ENCODE measurements around the gene CA10.

The CA10 gene

GRCh38 chr17:51992864-51993416, 165.6 kb downstream of the CA10 start:
- no peak overlapping the region for H2AFZ ChIP-seq (ENCODE audit: low read depth, low read length)
- DNase-seq = no peak
- H4K20me1 ChIP-seq (ENCODE audit: insufficient read depth, low read length) = no peaks in the 10 kb centered on the region
- no peaks in the 10 kb centered on the region for H3K79me2 ChIP-seq (ENCODE audit: insufficient read depth, low read length)
- H3K4me1 ChIP-seq (ENCODE audit: insufficient read depth, low read length) = no peaks in the 10 kb centered on the region
- TF ChIP-seq EZH2 (IDR thresholded peaks at IDR 0.05; ENCODE audit: borderline replicate concordance, low read depth, low read length, severe bottlenecking) = no peak
- no peak for TF ChIP-seq CTCF (IDR thresholded peaks at IDR 0.05; ENCODE audit: borderline replicate concordance, extremely low read depth, low read length, poor library complexity, severe bottlenecking)
- H3K36me3 ChIP-seq (ENCODE audit: insufficient read depth, low read length) = no peaks in the 10 kb centered on the region
- no peak overlapping the region for H3K9ac ChIP-seq (ENCODE audit: low read depth, low read length)
- H3K27me3 ChIP-seq (ENCODE audit: insufficient read depth, low read length, poor library complexity) = no peaks in the 10 kb centered on the region
- no peak overlapping the region for H3K27ac ChIP-seq (ENCODE audit: low read length)
- H3K4me3 ChIP-seq (ENCODE audit: low read depth in 1 of 2, low read length in 2 of 2) = no peak overlapping the region
- ATAC-seq (ENCODE audit: insufficient read depth, low read depth) = no peak
- H3K9me3 ChIP-seq (ENCODE audit: insufficient read depth, low read length, severe bottlenecking) = no peaks in the 10 kb centered on the region
- no peak overlapping the region for H3K4me2 ChIP-seq (ENCODE audit: insufficient read depth, low read length)

GRCh38 chr17:51971121-51971520, 187.4 kb downstream of the CA10 start:
- Histone ChIP-seq H3K9me3 (ENCODE audit: insufficient read depth, low read length, severe bottlenecking) (no peaks in the 10 kb centered on the region), H4K20me1 (ENCODE audit: insufficient read depth, low read length) (no peaks in the 10 kb centered on the region), H3K4me2 (ENCODE audit: insufficient read depth, low read length) (no peak overlapping the region), H2AFZ (ENCODE audit: low read depth, low read length) (no peak overlapping the region), H3K79me2 (ENCODE audit: insufficient read depth, low read length) (no peaks in the 10 kb centered on the region), H3K36me3 (ENCODE audit: insufficient read depth, low read length) (no peaks in the 10 kb centered on the region), H3K27ac (ENCODE audit: low read length) (no peak overlapping the region), H3K4me3 (ENCODE audit: low read depth in 1 of 2, low read length in 2 of 2) (no peak overlapping the region), H3K4me1 (ENCODE audit: insufficient read depth, low read length) (no peaks in the 10 kb centered on the region), H3K9ac (ENCODE audit: low read depth, low read length) (no peak overlapping the region), H3K27me3 (ENCODE audit: insufficient read depth, low read length, poor library complexity) (peaks cover 4% of the 10 kb centered on the region)
- ATAC-seq (ENCODE audit: insufficient read depth, low read depth) (no peak), DNase-seq (no peak)
- TF ChIP-seq EZH2 (IDR thresholded peaks at IDR 0.05; ENCODE audit: borderline replicate concordance, low read depth, low read length, severe bottlenecking) (no peak), CTCF (IDR thresholded peaks at IDR 0.05; ENCODE audit: borderline replicate concordance, extremely low read depth, low read length, poor library complexity, severe bottlenecking) (no peak)

- Histone ChIP-seq H3K4me3 (ENCODE audit: low read depth in 1 of 2, low read length in 2 of 2) (no peak overlapping the region), H3K79me2 (ENCODE audit: insufficient read depth, low read length) (no peaks in the 10 kb centered on the region), H3K9ac (ENCODE audit: low read depth, low read length) (no peak overlapping the region), H4K20me1 (ENCODE audit: insufficient read depth, low read length) (no peaks in the 10 kb centered on the region), H3K27ac (ENCODE audit: low read length) (no peak overlapping the region), H3K36me3 (ENCODE audit: insufficient read depth, low read length) (no peaks in the 10 kb centered on the region), H3K9me3 (ENCODE audit: insufficient read depth, low read length, severe bottlenecking) (peaks cover 6% of the 10 kb centered on the region), H3K27me3 (ENCODE audit: insufficient read depth, low read length, poor library complexity) (peaks cover 3% of the 10 kb centered on the region), H3K4me2 (ENCODE audit: insufficient read depth, low read length) (no peak overlapping the region), H3K4me1 (ENCODE audit: insufficient read depth, low read length) (no peaks in the 10 kb centered on the region), H2AFZ (ENCODE audit: low read depth, low read length) (no peak overlapping the region)
- DNase-seq = no peak
- no peak for ATAC-seq (ENCODE audit: insufficient read depth, low read depth)
- TF ChIP-seq CTCF (IDR thresholded peaks at IDR 0.05; ENCODE audit: borderline replicate concordance, extremely low read depth, low read length, poor library complexity, severe bottlenecking) (no peak), EZH2 (IDR thresholded peaks at IDR 0.05; ENCODE audit: borderline replicate concordance, low read depth, low read length, severe bottlenecking) (no peak)
These were observed 196.8 kb downstream of the CA10 start for GRCh38 chr17:51961689-51962088.

GRCh38 chr17:51957786-51958185, 200.7 kb downstream of the CA10 start:
- H3K9ac ChIP-seq (ENCODE audit: low read depth, low read length) = no peak overlapping the region
- H3K4me1 ChIP-seq (ENCODE audit: insufficient read depth, low read length) = no peaks in the 10 kb centered on the region
- H3K9me3 ChIP-seq (ENCODE audit: insufficient read depth, low read length, severe bottlenecking) = peaks cover 6% of the 10 kb centered on the region
- no peak overlapping the region for H3K27ac ChIP-seq (ENCODE audit: low read length)
- no peak overlapping the region for H3K4me2 ChIP-seq (ENCODE audit: insufficient read depth, low read length)
- H3K36me3 ChIP-seq (ENCODE audit: insufficient read depth, low read length) = no peaks in the 10 kb centered on the region
- H4K20me1 ChIP-seq (ENCODE audit: insufficient read depth, low read length) = no peaks in the 10 kb centered on the region
- no peak for DNase-seq
- ATAC-seq (ENCODE audit: insufficient read depth, low read depth) = no peak
- no peak overlapping the region for H3K4me3 ChIP-seq (ENCODE audit: low read depth in 1 of 2, low read length in 2 of 2)
- TF ChIP-seq EZH2 (IDR thresholded peaks at IDR 0.05; ENCODE audit: borderline replicate concordance, low read depth, low read length, severe bottlenecking) (no peak), CTCF (IDR thresholded peaks at IDR 0.05; ENCODE audit: borderline replicate concordance, extremely low read depth, low read length, poor library complexity, severe bottlenecking) (no peak)
- no peak overlapping the region for H2AFZ ChIP-seq (ENCODE audit: low read depth, low read length)
- peaks cover 3% of the 10 kb centered on the region for H3K27me3 ChIP-seq (ENCODE audit: insufficient read depth, low read length, poor library complexity)
- H3K79me2 ChIP-seq (ENCODE audit: insufficient read depth, low read length) = no peaks in the 10 kb centered on the region

Measured in DND-41 (cell line).